GM18498 (cell line): Measurements from ENCODE around the gene CASR.

Experiments
- ATAC-seq: cut with Tn5 transposase; IDR thresholded peaks from one replicate; pipeline ENCODE4 v1.9.1; 2021; ENCODE audit warnings: mild to moderate bottlenecking, moderate library complexity; ENCODE audit not compliant: unreplicated experiment

Gene CASR

DNA sequence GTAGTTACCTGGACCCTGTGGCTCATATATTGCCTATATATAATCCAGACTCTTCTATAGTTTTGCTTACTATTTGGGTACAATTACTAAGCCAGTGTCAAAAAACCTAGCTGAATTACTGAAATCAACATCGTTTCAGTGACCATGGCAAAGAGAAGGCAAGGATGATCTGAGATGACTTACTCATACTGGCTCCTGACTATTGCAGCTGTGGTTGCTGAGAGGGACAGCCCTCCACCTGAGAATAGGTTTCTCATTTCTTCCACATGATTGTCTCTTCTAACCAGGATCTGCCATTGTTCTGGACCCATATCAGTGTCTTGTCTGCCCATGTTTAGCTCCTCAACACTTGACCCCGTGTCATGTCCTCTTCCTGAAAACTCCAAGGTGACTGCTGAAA, 30.2 kb downstream of the CASR start:
- no peak for ATAC-seq

DNA sequence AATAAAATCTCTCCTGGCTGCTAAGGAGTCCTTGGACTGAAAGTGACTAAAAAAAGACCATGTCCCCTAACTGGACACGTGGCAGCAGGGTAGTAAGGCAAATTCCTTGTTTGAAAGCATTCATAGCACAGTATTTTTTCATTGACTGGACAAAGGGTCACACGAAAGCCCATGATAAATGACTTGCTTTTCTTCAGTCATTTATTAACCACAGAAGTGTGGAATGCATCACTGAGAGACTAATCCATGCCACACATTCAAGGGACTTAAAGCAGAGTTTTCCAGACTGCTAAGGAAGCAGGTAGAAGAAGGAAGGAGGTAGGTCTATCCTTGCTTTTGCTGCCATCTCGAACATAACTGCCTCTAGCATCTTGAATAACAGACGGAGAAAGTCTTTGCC, 31.2 kb downstream of the CASR start:
- ATAC-seq = no peak

DNA sequence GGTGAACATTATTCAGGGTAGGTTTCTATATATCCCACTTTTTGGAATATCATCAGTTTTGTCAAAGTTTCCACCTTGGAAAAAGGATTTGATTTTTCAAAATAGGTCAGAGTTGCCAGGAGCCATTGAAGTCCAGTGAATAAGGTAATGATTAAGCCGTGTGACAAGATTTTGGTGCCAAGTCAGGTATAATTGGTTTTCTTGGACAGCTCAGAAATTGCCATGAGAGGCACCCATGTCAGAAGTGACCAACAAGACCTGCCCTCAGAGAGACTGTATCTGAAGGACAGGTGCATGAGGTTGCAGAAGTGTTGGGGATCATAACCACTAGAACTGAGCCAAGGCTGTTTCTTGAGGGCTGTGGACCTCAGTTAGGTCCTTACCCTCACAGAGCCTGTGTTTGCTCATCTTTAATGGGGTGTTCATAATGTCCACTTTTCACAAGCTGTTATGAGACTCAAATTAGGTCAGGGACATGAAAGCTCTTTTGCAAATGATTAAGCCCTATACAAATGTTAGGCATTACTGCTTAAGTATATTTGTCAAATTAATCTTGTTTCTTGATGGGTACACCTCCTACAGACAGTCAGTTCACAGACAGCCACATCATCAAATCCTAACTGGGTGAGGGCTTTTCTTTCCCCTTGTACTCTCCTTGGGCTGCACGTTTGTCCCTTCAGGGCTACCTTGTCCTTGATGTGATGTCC, 32.3 kb downstream of the CASR start:
- ATAC-seq = no peak

DNA sequence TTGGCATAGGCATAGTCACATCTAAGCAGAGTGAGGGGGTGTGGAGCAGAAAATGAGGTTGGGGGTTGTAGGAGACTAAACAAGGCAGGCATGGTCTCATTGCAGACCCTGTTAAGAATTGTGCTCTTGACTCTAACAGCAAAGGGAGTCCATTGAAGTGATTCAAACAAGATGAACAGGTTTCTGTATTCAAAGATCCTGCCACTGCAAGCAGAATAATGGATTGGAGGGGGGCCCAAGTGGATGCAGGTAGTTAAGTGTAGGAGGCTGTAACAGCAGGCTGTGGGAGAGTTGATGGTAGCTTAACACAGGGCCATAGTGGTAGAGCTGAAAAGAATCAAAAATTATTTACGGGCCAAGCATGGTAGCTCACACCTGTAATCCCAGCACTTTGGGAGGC, 34.4 kb downstream of the CASR start:
- ATAC-seq = no peak

DNA sequence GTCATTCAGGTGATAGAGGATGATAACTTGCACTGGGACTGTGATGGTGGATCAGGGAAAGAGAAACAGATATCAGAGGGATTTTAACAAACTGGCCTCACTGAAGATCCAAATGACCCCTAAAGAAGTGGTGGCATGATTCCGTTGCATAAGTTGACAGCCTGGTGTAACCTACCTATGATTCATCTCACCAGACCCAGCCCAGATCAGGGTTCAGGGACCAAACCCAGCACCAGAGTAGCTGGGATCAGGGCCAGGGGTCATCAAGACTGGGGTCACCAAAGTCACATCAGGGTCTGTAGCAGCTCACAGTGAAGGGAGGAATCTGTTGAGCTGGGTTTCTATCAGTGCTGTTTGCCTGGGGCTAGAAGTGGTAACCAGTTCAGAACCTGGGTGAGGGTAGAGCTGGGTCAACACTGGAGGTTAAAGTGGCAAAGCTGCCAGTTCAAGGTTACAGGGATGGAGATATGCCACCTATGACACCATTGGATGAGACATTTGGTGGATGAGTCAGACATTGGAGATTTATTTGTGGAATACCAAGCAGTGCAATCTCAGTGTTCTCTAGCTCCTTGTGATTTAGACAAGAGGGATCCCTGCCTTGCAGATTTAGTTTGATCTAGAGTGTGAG, 35.9 kb downstream of the CASR start:
- no peak for ATAC-seq

DNA sequence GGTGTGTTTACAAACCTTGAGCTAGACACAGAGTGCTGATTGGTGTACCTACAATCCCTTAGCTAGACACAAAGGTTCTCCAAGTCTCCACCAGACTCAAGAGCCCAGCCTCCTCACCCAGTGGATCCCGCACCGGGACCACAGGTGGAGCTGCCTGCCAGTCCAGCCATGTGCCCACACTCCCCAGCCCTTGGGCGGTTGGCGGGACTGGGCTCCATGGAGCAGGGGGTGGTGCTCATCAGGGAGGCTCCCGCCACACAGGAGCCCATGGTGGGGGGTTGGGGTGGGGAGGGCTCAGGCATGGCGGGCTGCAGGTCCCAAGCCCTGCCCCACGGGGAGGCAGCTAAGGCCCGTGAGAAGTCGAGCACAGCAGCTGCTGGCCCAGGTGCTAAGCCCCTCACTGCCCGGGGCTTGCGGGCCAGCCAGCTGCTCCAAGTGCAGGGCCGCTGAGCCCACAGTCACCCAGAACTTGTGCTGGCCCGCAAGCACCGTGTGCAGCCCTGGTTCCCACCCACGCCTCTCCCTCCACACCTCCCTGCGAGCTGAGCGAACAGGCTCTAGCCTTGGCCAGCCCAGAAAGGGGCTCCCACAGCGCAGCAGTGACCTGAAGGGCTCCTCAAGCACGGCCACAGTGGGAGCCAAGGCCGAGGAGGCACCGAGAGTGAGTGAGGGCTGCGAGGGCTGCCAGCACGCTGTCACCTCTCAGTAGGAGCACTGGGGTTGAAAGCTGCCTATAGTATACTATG, 43.7 kb downstream of the CASR start:
- ATAC-seq = no peak

DNA sequence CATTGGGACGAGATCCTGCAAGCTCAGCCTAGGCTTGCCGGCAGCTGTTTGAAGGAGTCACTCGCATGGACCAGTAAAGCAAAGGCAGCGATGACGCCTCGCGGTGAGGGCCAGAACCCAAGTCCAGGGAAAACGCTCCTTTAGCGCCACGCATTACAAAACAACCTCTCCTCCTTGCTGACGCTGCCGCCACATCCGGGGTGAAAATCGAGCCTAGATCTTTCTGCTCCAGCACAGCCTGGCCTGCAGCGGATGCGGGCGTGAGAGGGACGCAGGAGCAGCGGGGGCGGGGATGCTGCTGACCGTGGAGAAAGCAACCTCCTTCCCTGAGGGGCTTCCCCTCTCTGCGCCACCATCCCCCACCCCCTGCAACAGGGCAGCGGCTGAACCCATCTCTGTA, 46.7 kb downstream of the CASR start:
- ATAC-seq = no peak

DNA sequence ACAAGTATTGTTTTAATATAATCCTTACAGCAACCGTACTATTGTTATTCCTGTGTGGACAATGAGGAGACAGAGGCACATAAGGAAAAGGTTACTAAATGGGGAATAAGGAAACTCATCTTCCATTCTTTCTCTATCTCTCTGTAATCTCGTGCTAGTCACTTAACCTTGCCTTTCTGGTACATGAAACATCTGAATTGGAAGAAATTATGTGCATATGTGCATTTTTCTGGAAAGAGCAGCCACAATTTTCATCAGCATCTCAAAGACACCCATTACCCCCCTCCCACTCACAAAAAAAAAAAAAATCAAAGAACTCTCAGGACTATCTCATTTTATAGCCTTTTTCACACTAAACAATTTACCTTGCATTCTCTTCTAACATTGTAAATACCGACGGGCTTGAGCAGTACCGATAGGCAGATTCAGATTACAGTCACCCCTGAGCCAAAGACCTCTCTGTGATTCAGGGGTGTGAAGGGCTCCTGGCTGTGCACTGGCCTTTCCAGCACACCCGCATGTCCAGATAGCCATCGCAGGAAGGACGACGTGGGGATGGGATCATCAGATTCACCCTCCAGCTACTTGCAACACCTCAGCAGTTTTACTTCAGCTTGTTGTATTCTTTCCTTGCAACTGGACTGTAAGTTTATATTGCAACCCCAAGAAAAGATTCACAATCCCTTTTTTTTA, 48.1 kb downstream of the CASR start:
- ATAC-seq = no peak

DNA sequence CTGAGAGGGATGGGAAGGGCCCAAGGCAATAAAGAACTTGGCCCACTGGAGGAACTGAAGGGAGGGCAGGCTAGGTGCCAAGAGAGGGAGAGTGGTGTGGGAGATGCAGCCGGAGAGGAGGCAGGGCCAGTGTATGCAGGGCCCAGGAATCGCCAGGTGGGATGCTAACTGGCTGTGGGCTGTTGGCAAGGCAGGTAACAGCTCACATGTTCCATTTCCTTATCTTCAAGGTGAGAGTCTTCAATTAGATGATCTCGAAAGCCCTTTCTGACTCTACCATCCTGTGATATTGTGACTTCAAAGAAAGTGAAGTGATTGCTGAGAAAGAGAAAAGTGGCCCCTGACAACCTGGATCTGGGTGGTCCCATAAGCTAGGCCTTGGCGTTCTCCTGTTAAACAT, 49.0 kb downstream of the CASR start:
- no peak for ATAC-seq

DNA sequence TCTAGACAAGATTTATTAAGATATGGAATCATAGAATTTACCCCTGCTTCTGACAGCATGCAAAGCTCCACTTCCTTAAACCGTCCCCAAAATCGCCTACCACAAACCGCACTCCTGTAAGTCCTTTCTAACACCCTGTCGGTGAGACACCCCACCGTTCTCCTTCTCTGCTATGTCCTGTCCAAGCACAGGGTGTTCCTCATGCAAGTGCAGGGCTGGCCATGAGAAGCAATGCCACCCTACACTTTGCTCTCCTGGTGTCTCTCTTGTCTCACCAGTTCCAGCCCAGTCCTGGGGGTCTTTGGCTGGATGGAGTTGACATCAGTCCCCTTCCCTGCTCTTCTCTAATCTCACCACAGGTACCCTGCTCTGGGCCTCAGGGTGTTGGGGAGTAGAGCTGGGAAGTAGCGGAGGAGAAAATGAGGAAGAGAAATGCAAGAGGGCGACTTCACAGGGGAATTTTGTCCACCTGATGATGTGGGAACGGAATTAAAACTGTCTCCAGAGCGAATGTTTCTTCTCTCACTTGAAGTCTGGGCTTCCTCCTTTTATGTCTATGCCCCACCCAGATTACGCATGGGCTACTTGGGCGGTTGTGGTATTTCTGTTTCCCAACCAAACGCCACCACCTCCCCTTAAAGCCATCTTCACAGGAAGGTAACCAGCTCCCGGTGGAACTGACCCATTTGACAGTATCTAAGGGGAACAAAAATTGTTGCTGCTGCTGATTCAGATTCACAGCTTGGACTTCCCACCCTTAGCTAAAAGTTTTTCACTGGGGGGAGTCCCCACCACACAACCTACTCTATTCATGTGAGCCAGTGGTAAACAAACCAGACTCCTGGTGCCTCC, 49.9 kb downstream of the CASR start:
- peak; percentile 81 for ATAC-seq

DNA sequence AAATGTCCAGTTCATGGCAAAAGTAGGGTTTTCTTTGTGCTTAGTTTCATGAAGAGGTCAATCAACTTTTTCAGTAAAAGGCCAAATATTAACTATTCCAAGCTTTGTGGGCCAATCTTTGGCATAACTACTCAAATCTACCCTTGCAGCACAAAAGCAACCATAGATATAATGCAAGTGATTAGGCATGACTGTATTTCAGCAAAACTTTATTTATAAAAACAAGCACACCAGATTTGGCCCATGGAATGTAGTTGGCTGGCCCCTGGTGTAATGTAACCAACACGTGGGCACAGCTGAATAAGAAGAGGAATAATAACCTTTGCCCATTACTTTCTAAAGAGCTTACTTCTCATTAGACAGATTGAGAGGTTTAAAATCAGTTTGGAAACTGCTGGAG, 50.6 kb downstream of the CASR start:
- no peak for ATAC-seq

DNA sequence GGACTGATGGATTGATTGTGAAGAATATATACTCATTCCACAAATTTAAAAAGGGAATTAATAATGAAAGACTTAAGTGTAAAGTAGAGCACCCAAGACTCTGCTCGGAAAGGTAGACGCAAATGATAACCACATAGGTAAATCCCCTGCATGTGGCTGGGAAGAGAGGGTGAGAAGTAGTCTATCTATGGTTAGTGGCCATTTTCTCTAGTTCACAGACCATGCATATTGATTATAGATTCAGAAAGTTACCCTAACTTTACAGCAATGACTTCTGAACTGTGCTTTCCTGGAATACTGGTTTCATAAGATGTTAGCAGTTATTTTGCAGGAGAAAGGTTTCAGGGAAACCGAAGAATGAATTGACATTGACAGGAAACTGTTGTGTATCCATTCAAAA, 51.7 kb downstream of the CASR start:
- no peak for ATAC-seq

DNA sequence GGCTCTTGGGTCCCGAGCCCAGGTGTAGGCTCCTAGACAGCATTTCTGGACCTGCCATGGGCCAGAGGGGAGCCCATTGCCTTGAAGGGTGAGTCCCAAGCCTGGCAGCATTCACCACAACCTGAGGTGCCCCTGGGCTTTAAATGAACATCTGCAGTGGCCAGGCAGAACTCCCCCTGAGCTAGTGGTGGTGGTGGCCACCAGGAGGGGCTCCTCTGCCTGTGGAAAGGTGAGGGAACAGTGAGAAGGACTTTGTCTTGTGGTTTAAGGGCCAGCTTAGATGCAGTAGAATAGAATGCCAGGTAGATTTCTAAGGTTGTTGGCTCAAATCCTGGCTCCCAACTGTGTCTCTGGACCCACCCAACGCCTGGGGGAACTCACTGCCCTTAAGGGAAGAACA, 55.6 kb downstream of the CASR start:
- no peak for ATAC-seq

DNA sequence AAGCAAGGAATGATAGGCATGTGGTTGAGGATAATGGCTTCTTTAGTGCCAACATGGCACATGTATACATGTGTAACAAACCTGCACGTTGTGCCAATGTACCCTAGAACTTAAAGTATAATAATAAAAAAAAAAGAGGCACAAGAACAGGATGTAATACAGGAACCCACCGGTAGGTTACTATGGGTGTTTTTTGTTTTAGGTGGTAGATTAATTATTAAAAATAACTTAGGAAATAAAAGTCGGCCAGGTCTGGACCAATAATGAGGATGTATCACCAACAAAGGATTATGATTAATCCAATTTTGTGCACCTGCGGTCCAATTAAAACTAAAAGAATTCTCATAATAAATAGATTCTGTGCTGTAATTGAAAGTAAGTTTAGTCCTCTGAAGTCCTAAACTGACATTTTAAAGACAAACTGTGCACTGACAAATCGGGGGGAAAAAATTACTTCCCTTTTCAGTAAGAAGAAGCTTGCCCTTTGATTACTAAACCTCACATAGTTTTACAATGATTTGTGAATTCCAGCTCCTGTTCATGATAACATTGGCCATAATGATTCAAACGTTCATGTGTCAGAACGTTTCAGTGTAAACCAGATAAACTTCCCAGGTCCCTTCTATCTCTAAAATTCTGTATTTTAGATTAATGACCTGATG, 62.2 kb downstream of the CASR start:
- ATAC-seq = no peak

DNA sequence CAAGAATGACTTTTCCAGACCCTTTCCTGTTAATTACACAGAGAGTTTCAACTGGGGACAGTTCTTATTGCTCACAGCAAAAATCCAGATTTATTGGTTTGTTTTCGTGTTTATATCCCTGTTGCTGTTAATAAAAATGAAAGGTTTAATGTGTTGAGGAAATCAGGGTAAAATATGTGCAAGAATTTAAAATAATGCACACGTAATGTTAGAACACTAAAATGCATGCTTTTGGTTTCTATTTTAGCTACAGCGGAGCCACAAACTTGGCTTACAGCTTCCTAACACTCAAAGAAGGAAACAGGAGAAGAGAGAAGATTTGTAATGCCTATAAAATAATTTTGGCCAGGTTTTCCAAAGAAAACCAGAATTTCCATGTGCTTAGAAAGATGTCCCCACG, 62.7 kb downstream of the CASR start:
- no peak for ATAC-seq

DNA sequence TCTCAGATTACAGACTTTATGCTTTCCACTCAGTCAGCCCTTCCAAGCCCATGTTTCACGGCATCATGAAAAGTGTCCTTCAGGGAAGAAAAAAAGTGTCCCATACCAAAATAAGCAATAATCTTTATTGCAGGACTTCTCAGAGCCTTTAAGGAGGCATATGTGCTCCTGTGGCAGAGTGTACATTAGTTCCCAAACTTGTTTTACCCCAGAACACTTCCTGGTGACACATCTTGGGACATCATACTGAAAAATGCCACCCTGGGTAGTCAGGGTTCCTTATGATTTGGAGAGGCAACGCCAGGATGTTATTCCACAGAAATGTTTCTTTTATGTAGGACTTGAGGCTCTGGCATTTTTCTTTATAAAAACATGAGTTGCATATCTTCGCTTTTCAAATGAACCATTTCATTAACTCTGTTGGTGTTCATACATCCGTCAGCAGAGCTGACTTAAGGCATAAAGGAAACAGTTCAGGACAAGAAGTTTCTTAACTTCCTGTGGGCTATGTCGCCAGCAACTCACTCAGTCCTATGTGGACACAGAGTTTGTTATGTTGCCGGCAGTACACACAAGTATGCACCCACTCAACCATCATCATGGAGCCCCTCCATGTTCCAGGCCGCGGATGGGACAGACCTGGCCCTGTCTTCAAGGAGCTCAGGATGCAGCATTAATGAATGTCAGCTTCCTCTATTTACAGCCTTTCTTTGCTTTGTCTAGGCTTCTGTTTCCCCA, 63.8 kb downstream of the CASR start:
- ATAC-seq = no peak

DNA sequence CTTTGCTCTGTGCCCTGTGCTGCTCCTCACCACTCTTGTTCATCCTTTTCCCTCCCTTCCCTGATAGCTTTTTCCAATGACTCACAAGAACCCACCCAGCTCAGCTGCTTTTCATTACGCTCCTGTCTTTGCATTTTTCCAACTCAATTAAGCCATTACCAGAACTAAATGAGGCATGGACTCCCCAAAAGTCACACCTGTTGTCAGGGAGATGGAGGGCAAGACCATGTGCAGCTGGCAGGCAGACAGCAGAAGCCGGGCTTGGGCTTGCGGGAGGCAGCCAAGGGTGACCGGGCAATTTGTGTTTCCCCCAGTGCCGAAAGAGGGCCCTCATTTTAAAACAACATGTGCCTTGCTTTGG, 64.3 kb downstream of the CASR start:
- ATAC-seq = peak; percentile 68

DNA sequence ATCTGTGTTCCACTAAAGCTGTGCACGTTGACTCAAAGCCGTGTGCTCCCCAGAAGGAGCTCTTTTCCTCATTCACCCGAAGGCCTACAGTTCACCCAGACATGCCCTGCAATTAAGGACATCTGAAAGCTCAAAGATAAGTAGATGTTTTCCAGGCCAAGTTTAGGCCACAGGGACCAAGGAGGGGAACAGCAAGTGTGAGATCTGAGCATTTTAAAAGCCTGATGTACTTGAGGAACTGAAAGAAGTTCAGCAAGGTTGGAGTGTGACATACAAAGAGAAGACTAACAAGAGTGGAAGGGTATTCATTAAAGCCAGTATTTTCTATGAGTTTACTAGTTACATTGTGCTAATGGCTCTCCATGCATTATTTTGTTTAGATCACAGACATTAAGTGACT, 68.0 kb downstream of the CASR start:
- no peak for ATAC-seq

DNA sequence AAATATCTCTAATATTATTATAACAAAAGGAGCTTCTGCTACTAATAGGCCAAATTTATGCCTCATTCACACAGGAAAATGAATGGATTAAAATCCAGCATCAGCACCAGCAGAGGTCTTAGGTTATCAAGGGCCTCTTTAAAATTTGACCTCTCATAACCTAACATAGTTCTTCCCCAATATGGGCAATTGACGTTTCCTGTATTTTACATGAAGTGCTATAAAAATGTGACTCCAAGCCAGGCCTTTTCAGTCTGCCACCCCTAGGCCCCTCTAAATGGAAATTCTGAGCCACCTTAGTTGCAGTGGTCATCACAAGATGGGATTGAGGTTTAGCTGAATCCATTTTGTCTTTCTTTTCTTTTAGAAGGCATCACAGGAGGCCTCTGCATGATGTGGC, 70.1 kb downstream of the CASR start:
- ATAC-seq = no peak
